PFSK-1 (cell line): Measurements from ENCODE around the gene JPT2.

ENCODE experiments used
- FOXP2 ChIP-seq: optimal IDR thresholded peaks from 2 replicates; pipeline ENCODE3; 2011; ENCODE audit warnings: borderline replicate concordance, control low read depth, inconsistent platforms; ENCODE audit not compliant: insufficient read depth; ENCODE audit errors: extremely low read length, extremely low read depth
- POLR2AphosphoS5 ChIP-seq: IDR thresholded peaks from 2 replicates; pipeline ENCODE4 v1.6.1; 2012; ENCODE audit warnings: low read depth, mild to moderate bottlenecking, control low read depth, low read length, moderate library complexity
- REST ChIP-seq, 2 experiments: IDR thresholded peaks; 2 replicates each; pipeline versions ENCODE4 v1.6.1 to v1.8.0; 2011 to 2012; ENCODE audit warnings: low read depth in 2 of 2, low read length in 2 of 2, control low read depth in 1 of 2, inconsistent platforms in 1 of 2, mild to moderate bottlenecking in 1 of 2, moderate library complexity in 1 of 2; ENCODE audit not compliant: insufficient read depth in 1 of 2
- SIN3A ChIP-seq: IDR thresholded peaks from 2 replicates; pipeline ENCODE4 v1.6.1; 2012; ENCODE audit warnings: mild to moderate bottlenecking, low read length, moderate library complexity, borderline replicate concordance; ENCODE audit not compliant: insufficient read depth
- TAF1 ChIP-seq: IDR thresholded peaks from 2 replicates; pipeline ENCODE4 v1.6.1; 2012; ENCODE audit warnings: low read length, control low read depth, borderline replicate concordance; ENCODE audit not compliant: insufficient read depth

JPT2 gene

DNA sequence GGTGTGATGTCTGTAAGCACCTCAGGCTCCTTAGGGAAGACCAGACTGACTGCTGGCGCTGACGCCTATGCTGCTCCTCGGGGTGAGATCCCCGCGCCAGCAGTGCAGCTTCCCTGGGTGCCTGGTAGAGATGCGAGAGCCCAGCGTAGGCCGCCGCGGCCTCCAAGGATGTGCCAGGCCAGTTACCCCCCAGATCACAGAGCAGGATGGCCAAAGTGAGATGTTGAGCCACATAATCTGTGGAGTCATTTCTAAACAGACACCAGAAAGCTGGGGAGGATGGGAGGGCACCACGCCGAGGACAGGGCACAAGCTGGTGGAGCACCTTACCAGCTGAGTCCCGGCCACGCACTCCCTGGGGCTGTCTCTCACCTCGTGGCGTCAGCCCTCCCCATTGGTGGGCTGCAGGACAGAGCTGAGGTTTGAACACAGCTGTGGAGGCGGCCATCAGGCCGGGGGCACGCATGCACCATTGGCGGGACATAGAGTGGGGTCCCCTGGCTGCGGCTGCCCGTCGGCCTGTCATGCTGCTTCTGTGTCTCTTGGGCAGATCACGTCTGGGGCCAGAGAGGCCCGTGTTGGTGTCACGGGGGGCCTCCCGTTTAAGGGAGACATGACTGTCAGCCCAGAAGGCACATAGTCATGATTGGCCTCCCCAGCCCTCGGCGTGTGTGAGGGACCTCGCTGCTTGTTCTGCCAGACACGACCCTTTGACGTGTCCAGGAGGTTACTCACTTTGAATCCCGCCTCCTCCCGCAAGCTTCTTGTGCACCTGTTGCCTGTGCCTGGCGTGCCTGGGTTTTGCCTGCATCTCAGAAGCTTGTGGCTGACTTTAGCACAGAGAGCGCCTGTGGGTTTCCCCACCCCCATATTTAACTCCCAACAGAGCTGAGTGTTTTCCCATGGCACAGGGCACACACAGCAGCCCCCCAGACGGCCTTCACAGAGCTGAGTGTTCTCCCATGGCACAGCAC, 49.9 kb downstream of the JPT2 start:
- TF ChIP-seq FOXP2 = no peak
- TF ChIP-seq SIN3A = no peak
- TF ChIP-seq REST (IDR thresholded peaks at IDR 0.05; ENCODE audit: insufficient read depth in 1 of 2, low read depth in 2 of 2, low read length in 2 of 2) = no peak
- no peak for TF ChIP-seq POLR2AphosphoS5
- no peak for TF ChIP-seq TAF1

- TF ChIP-seq SIN3A (no peak), TAF1 (no peak), REST (IDR thresholded peaks at IDR 0.05; ENCODE audit: insufficient read depth in 1 of 2, low read depth in 2 of 2, low read length in 2 of 2) (no peak), POLR2AphosphoS5 (no peak), FOXP2 (no peak)
Observed at GRCh38 chr16:1729026-1729425, 50.9 kb downstream of the JPT2 start.

DNA sequence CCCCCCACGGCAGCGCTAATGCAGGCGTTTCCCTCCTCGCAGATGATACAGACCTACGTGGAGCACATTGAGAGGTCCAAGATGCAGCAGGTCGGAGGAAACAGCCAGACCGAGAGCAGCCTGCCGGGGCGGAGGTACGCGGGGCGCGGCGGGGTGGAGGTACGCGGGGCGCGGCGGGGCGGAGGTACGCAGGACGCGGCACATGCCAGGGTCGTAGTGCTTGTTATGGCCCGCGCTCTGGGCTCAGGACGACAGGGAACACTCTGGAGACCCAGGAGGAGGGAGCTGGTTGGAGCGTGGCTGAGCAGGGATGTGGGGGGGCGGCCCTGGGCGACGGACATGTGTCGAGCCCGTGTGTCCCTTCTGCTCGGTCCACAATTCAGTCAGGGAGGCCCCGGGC, 51.4 kb downstream of the JPT2 start:
- TF ChIP-seq REST (IDR thresholded peaks at IDR 0.05; ENCODE audit: insufficient read depth in 1 of 2, low read depth in 2 of 2, low read length in 2 of 2) (no peak), SIN3A (no peak), POLR2AphosphoS5 (no peak), TAF1 (no peak), FOXP2 (no peak)

- no peak for TF ChIP-seq FOXP2
- no peak for TF ChIP-seq REST (IDR thresholded peaks at IDR 0.05; ENCODE audit: insufficient read depth in 1 of 2, low read depth in 2 of 2, low read length in 2 of 2)
- TF ChIP-seq TAF1 = no peak
- TF ChIP-seq SIN3A = no peak
- no peak for TF ChIP-seq POLR2AphosphoS5
Observed at GRCh38 chr16:1731073-1731472, 53.0 kb downstream of the JPT2 start.

GRCh38 chr16:1731603-1732002, 53.5 kb downstream of the JPT2 start:
- TF ChIP-seq POLR2AphosphoS5 (no peak), SIN3A (no peak), REST (IDR thresholded peaks at IDR 0.05; ENCODE audit: insufficient read depth in 1 of 2, low read depth in 2 of 2, low read length in 2 of 2) (no peak), FOXP2 (no peak), TAF1 (no peak)
